HG03460 (cell line): Measurements from ENCODE around the gene SAXO1.
"Not testable (repeated sequence)": the region's sequence is repeated elsewhere in the genome, so short reads cannot be mapped to it uniquely, and the experiment has no call there.

Experiments
- ATAC-seq: cut with Tn5 transposase; IDR thresholded peaks from one replicate; pipeline ENCODE4 v1.9.1; 2021; ENCODE audit not compliant: unreplicated experiment

SAXO1 gene

DNA sequence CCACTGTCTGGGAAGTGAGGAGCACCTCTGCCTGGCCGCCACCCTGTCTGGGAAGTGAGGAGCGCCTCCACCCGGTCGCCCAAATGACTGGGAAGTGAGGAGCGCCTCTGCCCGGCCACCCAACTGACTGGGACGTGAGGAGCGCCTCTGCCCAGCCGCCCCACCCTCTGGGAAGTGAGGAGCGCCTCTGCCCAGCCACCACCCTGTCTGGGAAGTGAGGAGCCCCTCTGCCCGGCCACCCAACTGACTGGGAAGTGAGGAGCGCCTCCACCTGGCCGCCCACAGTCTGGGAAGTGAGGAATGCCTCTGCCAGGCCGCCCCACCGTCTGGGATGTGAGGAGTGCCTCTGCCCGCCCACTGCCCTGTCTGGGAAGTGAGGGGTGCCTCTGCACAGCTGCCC is 32.9 kb downstream of the SAXO1 start:
- no peak for ATAC-seq

DNA sequence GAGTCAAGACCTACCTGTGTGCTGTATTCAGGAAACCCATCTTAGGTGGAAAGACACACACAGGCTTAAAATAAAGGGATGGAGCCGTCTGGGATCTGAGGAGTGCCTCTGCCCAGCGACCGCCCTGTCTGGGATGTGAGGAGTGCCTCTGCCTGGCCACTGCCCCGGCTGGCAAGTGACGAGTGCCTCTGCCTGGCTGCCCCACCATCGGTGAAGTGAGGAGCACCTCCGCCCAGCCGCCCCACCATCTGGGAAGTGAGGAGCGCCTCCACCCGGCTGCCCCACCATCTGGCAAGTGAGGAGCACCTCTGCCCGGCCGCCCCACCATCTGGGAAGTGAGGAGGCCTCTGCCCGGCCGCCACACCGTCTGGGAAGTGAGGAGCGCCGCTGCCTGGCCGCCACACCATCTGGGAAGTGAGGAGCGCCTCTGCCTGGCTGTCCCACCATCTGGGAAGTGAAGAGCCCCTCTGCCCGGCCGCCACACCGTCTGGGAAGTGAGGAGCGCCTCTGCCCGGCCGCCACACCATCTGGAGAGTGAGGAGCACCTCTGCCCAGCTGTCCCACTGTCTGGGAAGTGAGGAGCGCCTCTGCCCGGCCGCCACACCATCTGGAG is 33.7 kb downstream of the SAXO1 start:
- ATAC-seq: no peak

GRCh38 chr9:18997151-18997550 is 35.9 kb downstream of the SAXO1 start:
- ATAC-seq: no peak

GRCh38 chr9:18996211-18996610 is 36.8 kb downstream of the SAXO1 start:
- no peak for ATAC-seq

GRCh38 chr9:18994263-18994916 is 38.6 kb downstream of the SAXO1 start:
- ATAC-seq: no peak

DNA sequence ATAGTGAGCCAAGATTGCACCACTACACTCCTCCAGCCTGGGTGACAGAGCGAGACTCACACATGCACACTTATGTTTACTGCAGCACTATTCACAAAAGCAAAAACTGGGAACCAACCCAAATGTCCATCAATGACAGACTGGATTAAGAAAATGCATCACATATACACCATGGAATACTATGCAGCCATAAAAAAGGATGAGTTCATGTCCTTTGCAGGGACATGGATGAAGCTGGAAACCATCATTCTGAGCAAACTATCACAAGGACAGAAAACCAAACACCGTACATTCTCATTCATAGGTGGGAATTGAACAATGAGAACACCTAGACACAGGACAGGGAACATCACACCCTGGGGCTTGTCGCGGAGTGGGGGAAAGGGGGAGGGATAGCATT is 41.8 kb downstream of the SAXO1 start:
- not testable (repeated sequence) for ATAC-seq

DNA sequence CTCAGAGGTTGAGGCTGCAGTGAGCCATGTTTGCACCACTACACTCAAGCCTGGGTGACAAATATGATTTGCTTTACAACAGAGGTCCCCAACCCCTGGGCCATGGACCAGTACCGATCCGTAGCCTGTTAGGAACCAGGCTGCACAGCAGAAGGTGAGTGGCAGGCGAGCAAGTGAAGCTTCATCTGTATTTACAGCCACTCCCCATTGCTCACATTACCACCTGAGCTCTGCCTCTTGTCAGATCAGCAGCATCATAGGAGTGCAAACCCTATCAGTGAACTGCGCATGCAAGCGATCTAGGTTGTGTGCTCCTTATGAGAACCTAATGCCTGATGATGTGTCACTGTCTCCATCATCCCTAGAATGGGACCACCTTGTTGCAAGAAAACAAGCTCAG is 42.5 kb downstream of the SAXO1 start:
- ATAC-seq: no peak

GRCh38 chr9:18989865-18990264 is 43.1 kb downstream of the SAXO1 start:
- ATAC-seq: no peak

DNA sequence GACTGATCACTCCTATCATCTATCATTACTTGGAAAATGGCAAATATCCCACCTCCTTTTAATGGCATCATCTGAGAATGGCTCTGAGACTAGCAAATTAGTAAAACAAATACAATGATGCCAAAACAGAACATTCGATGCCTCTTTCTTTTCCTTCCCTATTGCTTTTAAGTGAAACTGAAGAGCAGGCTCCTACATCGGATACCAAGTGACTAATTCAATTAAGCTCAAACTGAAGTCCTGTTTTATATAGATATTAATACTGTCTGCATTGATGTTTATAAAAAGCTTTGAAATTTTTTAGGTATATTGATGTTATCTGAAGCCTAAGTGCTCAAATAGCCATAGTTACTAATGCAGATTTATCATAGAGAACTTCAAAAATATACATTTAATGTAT is 43.9 kb downstream of the SAXO1 start:
- no peak for ATAC-seq

- ATAC-seq: no peak
Observed at GRCh38 chr9:18988003-18988402, 45.0 kb downstream of the SAXO1 start.

- no peak for ATAC-seq
Observed at GRCh38 chr9:18985996-18986395, 47.0 kb downstream of the SAXO1 start.

- ATAC-seq: no peak
Observed at GRCh38 chr9:18985464-18985951, 47.5 kb downstream of the SAXO1 start.

GRCh38 chr9:18982262-18982620 is 50.8 kb downstream of the SAXO1 start:
- ATAC-seq: no peak

- no peak for ATAC-seq
Observed at GRCh38 chr9:18981476-18982261, 51.3 kb downstream of the SAXO1 start.

- no peak for ATAC-seq
Observed at GRCh38 chr9:18980189-18980588, 52.8 kb downstream of the SAXO1 start.

DNA sequence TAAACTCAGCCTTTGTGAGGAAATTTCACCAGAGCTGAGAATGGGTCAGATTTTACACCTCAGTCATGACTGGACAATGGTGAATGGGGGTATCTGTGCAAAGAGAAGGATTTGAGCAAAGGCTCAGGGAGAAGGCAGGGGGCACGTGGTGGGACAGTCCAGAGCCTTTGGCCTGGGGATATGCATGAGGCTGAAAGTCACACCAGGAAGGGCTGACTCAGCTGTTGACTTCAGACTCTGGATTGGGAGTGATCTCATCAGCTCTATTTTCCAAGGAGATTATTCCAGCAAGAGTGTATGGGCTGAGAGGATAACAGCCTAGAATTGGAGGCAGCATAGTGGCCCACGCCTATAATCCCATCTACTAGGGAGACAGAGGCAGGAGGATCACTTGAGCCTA is 53.6 kb downstream of the SAXO1 start:
- ATAC-seq: no peak

DNA sequence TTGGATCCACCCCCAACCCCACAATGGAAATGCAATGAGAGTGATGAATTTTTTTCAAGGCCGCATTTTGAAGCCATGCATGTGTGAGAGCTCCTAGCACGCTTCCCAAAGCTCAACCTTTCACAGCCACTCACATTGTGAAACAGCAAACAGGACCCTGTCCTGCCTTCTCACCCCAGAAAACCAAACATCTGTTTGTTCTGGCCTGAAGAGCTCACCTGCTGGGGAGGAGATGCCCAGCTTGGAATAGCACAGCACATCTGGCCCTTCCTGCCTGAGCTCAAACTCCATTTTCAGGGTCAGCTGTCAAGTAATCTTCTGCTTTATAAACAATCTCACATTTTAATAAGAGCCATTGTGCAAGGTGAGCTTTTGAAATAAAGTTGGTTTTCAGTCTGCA is 54.8 kb downstream of the SAXO1 start:
- no peak for ATAC-seq

GRCh38 chr9:18976709-18977531 is 56.1 kb downstream of the SAXO1 start:
- ATAC-seq: no peak

- no peak for ATAC-seq
Observed at GRCh38 chr9:18976221-18976708, 56.7 kb downstream of the SAXO1 start.

DNA sequence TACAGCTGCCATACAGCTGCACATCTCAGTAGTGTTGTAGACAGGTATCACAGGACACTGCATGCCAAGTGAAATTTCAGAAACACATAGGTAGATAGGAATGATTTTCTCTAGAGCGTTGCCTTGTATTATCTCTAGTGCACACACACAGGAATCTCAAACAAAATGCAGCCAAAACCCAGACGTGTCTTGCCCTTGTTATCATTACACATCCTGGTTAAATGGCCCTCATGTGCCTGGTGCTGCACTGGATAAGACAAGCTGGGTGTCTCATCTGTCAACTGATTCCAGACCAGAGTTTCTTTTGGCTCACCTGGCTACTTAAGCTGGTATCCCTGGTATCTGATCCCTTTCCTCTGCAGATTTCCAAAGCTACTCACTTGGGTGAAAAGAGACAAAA is 59.7 kb downstream of the SAXO1 start:
- no peak for ATAC-seq

DNA sequence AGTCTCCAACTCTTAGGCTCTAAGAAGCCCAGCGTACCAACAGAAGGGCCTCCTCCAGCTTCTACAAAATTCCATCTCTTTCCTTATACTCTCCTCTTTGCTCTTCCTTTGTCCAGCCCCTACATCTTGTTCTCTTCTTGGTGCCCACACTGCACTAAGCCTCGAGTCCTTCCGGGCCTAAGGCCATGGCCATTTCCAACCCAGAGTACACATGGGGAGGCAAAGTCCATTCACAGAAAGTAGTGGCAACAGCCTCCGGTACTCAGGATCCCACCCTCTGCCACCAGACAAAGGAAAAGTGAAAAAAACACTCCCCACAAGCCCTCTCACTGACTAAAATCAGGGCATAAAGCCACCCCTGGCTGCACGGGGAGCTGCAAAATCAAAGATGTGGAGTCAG is 60.3 kb downstream of the SAXO1 start:
- ATAC-seq: no peak
